ENCODE measurements around the gene NTNG1. TPM values are rescaled to one million over a fixed set of nuclear protein-coding genes. Genes with fewer than 3 reads are reported as not detected.

Gene NTNG1
- total RNA-seq, 1 donor from 2014 or later = 0.79 TPM

GRCh38 chr1:107294686-107295085 is 153.8 kb downstream of the NTNG1 start:
- Histone ChIP-seq H3K36me3 (no peaks in the 10 kb centered on the region), H3K9me3 (ENCODE audit: low read depth) (no peaks in the 10 kb centered on the region), H3K4me2 (no peak overlapping the region), H3F3A (ENCODE audit: low read depth) (no peaks in the 10 kb centered on the region), H4K20me1 (ENCODE audit: low read depth) (no peaks in the 10 kb centered on the region), H3K79me2 (ENCODE audit: low read depth) (no peaks in the 10 kb centered on the region), H3K4me1 (no peaks in the 10 kb centered on the region), H3K9ac (no peak overlapping the region), H3K27me3 (no peaks in the 10 kb centered on the region), H3K4me3 (no peak overlapping the region), H2AFZ (replicated peaks) (no peak overlapping the region), H3K27ac (no peak overlapping the region)
- no peaks in the 10 kb centered on the region for H3K36me3 Mint-ChIP-seq
- no peak for DNase-seq (ENCODE audit: low spot score)
- no peaks in the 10 kb centered on the region for H3K4me1 Mint-ChIP-seq
- no peaks in the 10 kb centered on the region for H3K27me3 Mint-ChIP-seq (ENCODE audit: insufficient read depth, low read depth)
- H3K4me3 Mint-ChIP-seq = no peak overlapping the region
- TF ChIP-seq EZH2 (IDR thresholded peaks at IDR 0.05) = no peak
- no peak for TF ChIP-seq CTCF (IDR thresholded peaks at IDR 0.05)
- no peak for TF ChIP-seq EZH2phosphoT487 (IDR thresholded peaks at IDR 0.05)
- H3K27ac Mint-ChIP-seq = no peak overlapping the region
- no peaks in the 10 kb centered on the region for H3K9me3 Mint-ChIP-seq

GRCh38 chr1:107297681-107298080 is 156.8 kb downstream of the NTNG1 start:
- H3K4me2 ChIP-seq = no peak overlapping the region
- H3K9me3 Mint-ChIP-seq = no peaks in the 10 kb centered on the region
- no peak overlapping the region for H3K9ac ChIP-seq
- H2AFZ ChIP-seq (replicated peaks) = no peak overlapping the region
- H3K27ac Mint-ChIP-seq = no peak overlapping the region
- H3K9me3 ChIP-seq (ENCODE audit: low read depth) = no peaks in the 10 kb centered on the region
- H3K27me3 Mint-ChIP-seq (ENCODE audit: insufficient read depth, low read depth) = no peaks in the 10 kb centered on the region
- TF ChIP-seq EZH2phosphoT487 (IDR thresholded peaks at IDR 0.05) (no peak), CTCF (IDR thresholded peaks at IDR 0.05) (no peak), EZH2 (IDR thresholded peaks at IDR 0.05) (no peak)
- no peaks in the 10 kb centered on the region for H3F3A ChIP-seq (ENCODE audit: low read depth)
- DNase-seq (ENCODE audit: low spot score) = no peak
- H3K36me3 ChIP-seq = no peaks in the 10 kb centered on the region
- H3K79me2 ChIP-seq (ENCODE audit: low read depth) = no peaks in the 10 kb centered on the region
- H3K27me3 ChIP-seq = no peaks in the 10 kb centered on the region
- H3K4me3 Mint-ChIP-seq = no peak overlapping the region
- no peaks in the 10 kb centered on the region for H3K4me1 Mint-ChIP-seq
- no peaks in the 10 kb centered on the region for H4K20me1 ChIP-seq (ENCODE audit: low read depth)
- no peaks in the 10 kb centered on the region for H3K4me1 ChIP-seq
- no peak overlapping the region for H3K4me3 ChIP-seq
- H3K36me3 Mint-ChIP-seq = no peaks in the 10 kb centered on the region
- no peak overlapping the region for H3K27ac ChIP-seq

- Mint-ChIP-seq H3K4me3 (no peak overlapping the region), H3K4me1 (no peaks in the 10 kb centered on the region), H3K27ac (no peak overlapping the region), H3K27me3 (ENCODE audit: insufficient read depth, low read depth) (no peaks in the 10 kb centered on the region), H3K9me3 (no peaks in the 10 kb centered on the region), H3K36me3 (no peaks in the 10 kb centered on the region)
- Histone ChIP-seq H3K79me2 (ENCODE audit: low read depth) (no peaks in the 10 kb centered on the region), H3K27me3 (no peaks in the 10 kb centered on the region), H2AFZ (replicated peaks) (no peak overlapping the region), H3K36me3 (no peaks in the 10 kb centered on the region), H3K27ac (no peak overlapping the region), H3K4me3 (no peak overlapping the region), H4K20me1 (ENCODE audit: low read depth) (no peaks in the 10 kb centered on the region), H3K9me3 (ENCODE audit: low read depth) (no peaks in the 10 kb centered on the region), H3K4me1 (no peaks in the 10 kb centered on the region), H3F3A (ENCODE audit: low read depth) (no peaks in the 10 kb centered on the region), H3K9ac (no peak overlapping the region), H3K4me2 (no peak overlapping the region)
- TF ChIP-seq EZH2phosphoT487 (IDR thresholded peaks at IDR 0.05) (no peak), CTCF (IDR thresholded peaks at IDR 0.05) (no peak), EZH2 (IDR thresholded peaks at IDR 0.05) (no peak)
- DNase-seq (ENCODE audit: low spot score) = no peak
These were observed 157.7 kb downstream of the NTNG1 start for GRCh38 chr1:107298526-107298925.

All from neural progenitor cell (in vitro differentiated cells).